Activated T-helper 9 cell treated with anti-CD3 and anti-CD28 coated beads, Interleukin-2, amount 50 U/mL, for 16 hours (primary cell): ENCODE measurements around the gene MTRF1.
"Not testable (repeated sequence)": the region's sequence is repeated elsewhere in the genome, so short reads cannot be mapped to it uniquely, and the experiment has no call there.

Experiments used
- DNase-seq: peaks from one replicate; pipeline ENCODE4 v3.0.0-alpha.2; 2020; ENCODE audit warnings: low read depth

MTRF1 gene

GRCh38 chr13:41279156-41279555 lies 15.8 kb upstream of the MTRF1 start:
- not testable (repeated sequence) for DNase-seq

- DNase-seq = no peak
These were observed 13.4 kb upstream of the MTRF1 start for GRCh38 chr13:41276824-41277223.

GRCh38 chr13:41274881-41275280 lies 11.5 kb upstream of the MTRF1 start:
- DNase-seq = no peak

GRCh38 chr13:41273831-41274441 lies 10.6 kb upstream of the MTRF1 start:
- DNase-seq = no peak

- DNase-seq = no peak
These were observed 8.3 kb upstream of the MTRF1 start for GRCh38 chr13:41271456-41272285.

GRCh38 chr13:41268764-41269163 lies 5.4 kb upstream of the MTRF1 start:
- DNase-seq = no peak

- no peak for DNase-seq
These were observed 3.7 kb upstream of the MTRF1 start for GRCh38 chr13:41267106-41267505.

- DNase-seq = no peak
These were observed 3.4 kb downstream of the MTRF1 start for GRCh38 chr13:41259875-41260501.

- DNase-seq = no peak
These were observed 5.8 kb downstream of the MTRF1 start for GRCh38 chr13:41257535-41257934.

- DNase-seq = no peak
These were observed 8.5 kb downstream of the MTRF1 start for GRCh38 chr13:41254902-41255301.

- DNase-seq = no peak
These were observed 12.4 kb downstream of the MTRF1 start for GRCh38 chr13:41250993-41251392.

GRCh38 chr13:41246969-41247680 lies 16.3 kb downstream of the MTRF1 start:
- DNase-seq = no peak

- DNase-seq = no peak
These were observed 18.8 kb downstream of the MTRF1 start for GRCh38 chr13:41244556-41244955.

- no peak for DNase-seq
These were observed 21.8 kb downstream of the MTRF1 start for GRCh38 chr13:41241626-41242025.

- DNase-seq = no peak
These were observed 27.0 kb downstream of the MTRF1 start for GRCh38 chr13:41236369-41236768.

- no peak for DNase-seq
These were observed 30.5 kb downstream of the MTRF1 start for GRCh38 chr13:41232578-41233480.

- DNase-seq = no peak
These were observed 31.6 kb downstream of the MTRF1 start for GRCh38 chr13:41231786-41232185.

GRCh38 chr13:41231025-41231677 lies 32.2 kb downstream of the MTRF1 start:
- DNase-seq = no peak

- DNase-seq = no peak
These were observed 34.0 kb downstream of the MTRF1 start for GRCh38 chr13:41229356-41229755.

- DNase-seq = no peak
These were observed 39.0 kb downstream of the MTRF1 start for GRCh38 chr13:41224113-41225110.
